ENCODE measurements around the gene RAPGEF2.
"Not testable (repeated sequence)": the region's sequence is repeated elsewhere in the genome, so short reads cannot be mapped to it uniquely, and the experiment has no call there.

Gene RAPGEF2

DNA sequence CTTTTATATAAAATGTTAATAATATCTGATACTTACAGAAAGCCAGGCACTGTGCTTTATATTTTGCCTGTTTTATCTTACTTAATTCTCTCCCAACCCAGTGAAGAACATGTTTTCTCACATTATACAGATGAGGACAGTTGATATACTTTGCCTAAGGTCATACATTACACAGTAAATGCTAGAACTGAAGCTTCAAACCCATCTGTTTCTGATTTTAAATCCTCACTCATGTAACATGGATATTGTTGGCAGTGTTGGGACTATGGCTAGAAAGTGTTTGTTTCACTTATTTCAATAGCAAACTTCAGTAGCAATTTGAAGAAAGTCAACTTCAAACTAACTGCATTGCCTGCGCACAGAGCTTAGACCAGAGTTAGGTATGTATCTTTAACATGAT, 57.4 kb downstream of the RAPGEF2 start:
- DNase-seq (ENCODE audit: low read depth in 2 of 3, low spot score in 1 of 3) = no peak

DNA sequence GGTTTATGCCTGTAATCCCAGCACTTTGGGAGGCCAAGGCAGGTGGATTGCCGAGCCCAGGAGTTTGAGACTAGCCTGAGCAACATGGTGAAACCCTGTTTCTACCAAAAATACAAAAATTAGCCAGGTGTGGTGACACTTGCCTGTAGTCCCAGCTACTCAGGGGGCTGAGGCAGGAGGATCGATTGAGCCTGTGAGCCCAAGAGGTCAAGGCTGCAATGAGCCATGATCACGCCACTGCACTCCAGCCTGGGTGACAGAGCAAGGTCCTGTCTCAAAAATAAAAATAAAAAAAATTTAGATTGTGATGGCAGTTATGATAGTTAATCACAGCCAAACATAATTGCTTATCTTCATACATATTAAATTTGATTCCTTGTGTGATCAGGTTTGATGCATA, 58.6 kb downstream of the RAPGEF2 start:
- not testable (repeated sequence) for DNase-seq (ENCODE audit: low read depth in 2 of 3, low spot score in 1 of 3)

DNA sequence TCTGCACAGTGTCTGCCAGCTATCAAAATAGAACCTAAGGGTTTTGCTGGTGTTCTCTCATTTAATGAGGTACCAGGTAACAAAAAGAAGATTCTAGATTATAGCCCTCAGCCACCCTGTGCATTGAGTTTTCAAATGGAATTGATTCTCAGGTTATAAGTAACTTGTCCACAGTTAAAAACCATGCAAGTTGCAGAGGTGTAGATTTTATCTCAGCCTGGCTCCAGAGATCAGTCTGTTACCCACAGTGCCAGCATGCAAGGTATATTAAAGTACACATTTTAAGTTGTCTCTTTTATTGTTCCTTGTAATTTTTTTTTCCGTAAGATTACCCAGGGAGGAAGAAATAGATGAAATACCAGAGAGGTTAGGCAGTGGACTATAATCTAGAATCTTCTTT, 59.7 kb downstream of the RAPGEF2 start:
- DNase-seq (ENCODE audit: low read depth in 2 of 3, low spot score in 1 of 3) = no peak

DNA sequence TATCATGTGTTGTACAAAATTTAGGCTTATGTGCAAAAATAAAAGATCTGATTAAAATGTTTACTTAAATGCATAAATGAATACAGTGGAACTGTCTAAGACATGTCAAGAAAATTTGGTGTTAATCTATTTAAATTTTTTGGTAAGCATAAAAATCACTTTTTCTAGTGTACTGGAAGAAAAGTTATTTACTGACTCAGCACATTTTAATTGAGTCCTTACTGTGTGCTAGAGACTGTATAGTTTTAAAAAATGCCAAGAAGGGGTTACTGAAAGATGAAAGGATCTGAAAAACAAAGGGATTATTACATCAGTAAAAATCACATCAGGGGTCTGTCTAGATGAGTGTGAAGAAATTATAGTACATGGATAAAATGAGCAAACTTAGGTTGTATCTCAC, 60.6 kb downstream of the RAPGEF2 start:
- DNase-seq (ENCODE audit: low read depth in 2 of 3, low spot score in 1 of 3) = no peak

DNA sequence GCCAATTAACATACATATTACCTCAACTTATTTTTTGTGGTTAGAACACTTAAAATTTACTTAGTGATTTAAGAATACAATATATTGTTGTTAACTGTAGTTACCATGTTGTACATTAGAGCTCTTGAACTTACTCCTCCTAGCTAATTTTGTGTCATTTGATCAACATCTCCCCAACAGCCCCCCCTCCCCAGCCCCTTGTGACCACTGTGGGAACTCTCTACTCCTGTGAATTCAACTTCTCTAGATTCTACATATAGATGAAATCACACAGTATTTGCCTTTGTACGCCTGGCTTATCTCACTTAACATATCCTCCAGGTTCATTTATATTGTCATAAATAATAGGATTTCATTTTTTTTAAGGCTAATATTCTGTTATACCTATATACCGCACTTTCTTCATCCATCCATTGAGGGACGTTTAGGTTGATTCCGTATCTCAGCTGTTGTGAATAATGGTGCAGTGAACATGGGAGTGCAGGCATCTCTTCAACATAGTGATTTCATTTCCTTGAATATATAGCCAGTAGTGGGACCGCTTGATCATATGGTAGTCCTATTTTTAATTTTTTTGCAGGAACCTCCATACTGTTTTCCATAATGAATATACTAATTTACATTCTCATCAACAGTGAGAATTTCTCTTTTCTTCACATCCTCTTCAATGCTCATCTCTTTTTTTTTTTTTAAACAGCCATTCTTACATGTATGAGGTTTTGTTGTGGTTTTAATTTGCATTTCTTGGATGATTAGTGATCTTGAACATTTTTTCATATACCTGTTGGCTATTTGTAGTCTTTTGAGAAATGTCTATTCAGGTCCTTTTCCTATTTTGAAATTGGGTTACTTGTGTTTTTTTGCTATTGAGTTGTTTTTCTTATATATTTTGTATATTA, 66.8 kb downstream of the RAPGEF2 start:
- no peak for DNase-seq (ENCODE audit: low read depth in 2 of 3, low spot score in 1 of 3)

DNA sequence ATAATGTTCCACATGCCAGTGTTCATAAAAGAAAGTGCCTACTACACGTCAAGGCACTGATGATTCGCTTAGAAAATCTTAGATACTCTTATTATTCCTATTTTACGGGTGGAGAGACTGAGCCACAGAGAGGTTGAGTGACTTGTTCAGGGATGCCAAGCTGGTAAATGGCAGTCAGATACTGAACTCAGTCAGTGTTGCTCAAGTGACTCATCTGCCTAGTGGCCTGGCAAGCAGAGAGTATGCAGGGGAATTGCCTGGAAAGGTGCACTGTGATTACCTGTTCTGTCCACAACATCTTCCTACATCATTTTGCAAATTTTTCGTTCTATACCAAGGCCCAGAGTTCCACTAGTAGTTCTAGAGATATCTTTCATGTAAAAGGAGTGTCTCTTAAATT, 68.4 kb downstream of the RAPGEF2 start:
- DNase-seq (ENCODE audit: low read depth in 2 of 3, low spot score in 1 of 3) = peak in 2 of 3 donors; percentile 2 to 5

DNA sequence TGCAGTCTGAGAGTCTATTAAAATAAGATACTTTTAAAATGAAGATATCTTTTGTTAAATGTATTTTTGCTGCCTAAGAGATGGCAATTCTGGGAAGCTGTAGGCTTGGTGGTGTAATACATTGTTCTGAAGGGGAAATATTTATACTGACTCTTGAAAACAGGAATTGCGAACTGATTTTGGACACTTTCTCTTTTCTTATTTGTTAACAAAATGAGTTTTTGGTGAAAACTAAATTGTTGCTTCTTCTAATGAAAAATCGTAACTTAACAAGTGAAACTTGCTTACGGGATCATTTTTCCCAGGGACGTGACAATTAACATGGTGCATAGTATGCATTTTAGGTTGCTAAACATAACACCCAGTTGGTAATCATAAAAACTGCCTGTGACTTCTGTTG, 71.0 kb downstream of the RAPGEF2 start:
- no peak for DNase-seq (ENCODE audit: low read depth in 2 of 3, low spot score in 1 of 3)

DNA sequence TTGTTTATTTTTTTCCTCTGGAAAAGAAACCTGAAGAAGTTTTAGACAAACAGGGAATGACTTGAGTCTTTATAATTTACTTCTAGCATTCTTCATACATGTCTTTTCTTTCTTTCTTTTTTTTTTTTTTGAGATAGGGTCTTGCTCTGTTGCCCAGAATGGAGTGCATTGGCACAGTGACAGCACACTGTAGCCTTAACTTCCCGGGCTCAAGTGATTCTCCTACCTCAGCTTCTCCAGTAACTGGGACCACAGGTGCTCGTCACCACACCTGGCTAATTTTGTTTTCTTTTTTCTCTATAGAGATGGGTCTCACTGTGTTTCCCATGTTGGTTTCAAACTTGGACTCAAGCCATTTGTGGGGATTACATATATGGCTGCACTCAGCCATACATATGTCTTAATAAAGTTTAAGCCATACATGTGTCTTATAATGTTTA, 71.8 kb downstream of the RAPGEF2 start:
- no peak for DNase-seq (ENCODE audit: low read depth in 2 of 3, low spot score in 1 of 3)

DNA sequence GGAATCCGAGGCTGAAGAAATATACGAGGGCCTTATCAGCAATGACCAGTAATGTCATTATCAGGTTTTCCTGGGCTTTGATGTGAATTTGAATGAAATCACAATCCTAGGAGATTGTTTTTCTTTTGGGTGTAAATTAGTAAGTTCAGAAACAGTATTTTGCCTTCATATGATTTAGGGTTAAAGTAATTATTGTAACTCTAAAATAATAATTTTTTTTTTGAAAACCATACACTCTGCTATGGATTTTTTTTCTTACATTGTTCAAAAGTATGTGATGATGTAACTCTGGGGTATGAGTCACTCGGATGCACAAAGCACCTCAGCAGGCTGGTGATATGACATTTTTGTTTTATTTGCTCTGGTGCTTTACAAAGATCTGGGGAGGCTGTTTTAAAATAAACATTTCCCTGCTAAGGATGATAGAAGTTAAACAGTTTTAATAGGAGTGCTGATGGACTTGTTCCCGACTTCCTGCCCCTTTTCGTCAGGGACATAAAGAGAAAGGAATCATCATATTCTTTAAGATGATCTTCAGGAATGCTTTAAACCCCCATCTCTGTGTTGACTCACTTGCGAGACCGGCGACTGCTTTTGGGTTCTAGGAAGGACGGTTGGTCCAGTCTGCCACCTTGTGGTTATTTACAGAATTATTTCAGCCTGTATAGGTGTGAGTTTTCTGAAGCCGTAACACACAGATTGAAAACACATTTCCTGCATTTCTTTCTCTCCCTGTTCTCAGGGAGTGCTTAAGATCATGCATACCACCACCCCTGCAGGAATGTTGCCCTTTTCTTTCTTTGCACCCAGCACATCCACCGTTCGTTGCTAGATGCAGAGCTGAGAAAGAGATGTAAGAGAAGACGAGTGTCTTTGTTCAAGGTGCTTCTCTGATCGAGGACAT, 72.5 kb downstream of the RAPGEF2 start:
- DNase-seq (ENCODE audit: low read depth in 2 of 3, low spot score in 1 of 3) = peak; percentile 15 to 69 (median 21)

DNA sequence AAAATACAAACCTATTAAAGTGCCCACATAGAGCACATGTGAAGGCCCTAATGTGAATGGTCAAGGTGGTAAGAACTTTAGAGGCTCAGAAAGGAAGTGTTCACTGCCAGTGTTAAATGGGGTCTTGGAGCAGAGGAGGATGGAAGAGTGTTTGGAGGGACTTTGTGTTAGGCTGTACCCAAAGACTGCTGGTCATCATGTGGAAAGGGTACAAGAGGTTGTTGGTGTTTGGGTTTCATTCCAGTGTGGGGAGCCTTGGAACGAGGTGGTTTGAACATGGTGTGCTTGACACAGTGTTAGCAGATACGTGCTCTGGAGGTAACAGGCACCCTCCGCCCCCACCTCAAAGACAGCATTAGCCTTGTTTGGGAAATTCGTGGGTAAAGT, 73.1 kb downstream of the RAPGEF2 start:
- no peak for DNase-seq (ENCODE audit: low read depth in 2 of 3, low spot score in 1 of 3)

DNA sequence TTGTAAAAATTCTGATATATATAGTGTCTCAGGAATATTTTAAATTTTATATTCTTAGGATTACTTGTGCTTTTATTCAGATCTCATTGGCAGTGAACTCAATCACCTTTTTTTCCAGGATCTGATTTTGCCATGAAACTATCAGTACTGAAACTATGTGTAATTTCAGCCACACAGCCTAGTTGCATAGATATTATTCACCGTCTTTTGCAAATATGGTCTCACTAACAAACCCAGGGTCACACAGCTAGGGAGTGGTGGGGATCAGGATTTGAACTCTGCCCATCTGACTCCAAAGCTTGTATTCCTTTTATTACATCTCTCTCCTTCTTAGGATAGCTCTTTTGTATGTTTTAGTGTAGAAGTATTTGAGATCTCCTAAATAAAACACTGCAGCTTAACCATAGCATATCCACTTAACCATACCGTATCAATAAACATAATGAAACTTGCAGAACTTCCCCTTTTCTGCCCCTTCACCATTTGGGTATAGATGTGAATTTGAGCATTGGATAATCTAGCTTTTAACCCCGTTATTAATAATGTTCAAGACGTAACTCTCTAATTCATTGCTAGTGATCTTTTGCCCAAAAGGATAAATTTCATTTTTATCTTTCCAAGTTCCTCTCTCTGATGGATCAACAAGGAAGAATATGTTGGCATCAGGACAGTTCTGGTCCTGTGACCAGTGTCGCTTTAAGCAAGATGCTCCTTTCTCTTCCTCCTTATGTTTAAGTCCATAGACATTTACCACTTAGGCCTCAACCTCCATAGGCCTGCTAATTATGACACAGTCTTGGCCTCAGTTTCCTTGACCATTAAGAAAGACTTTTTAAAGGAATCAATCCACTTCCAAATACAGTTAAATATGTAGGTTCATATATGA, 74.6 kb downstream of the RAPGEF2 start:
- DNase-seq (ENCODE audit: low read depth in 2 of 3, low spot score in 1 of 3) = no peak

DNA sequence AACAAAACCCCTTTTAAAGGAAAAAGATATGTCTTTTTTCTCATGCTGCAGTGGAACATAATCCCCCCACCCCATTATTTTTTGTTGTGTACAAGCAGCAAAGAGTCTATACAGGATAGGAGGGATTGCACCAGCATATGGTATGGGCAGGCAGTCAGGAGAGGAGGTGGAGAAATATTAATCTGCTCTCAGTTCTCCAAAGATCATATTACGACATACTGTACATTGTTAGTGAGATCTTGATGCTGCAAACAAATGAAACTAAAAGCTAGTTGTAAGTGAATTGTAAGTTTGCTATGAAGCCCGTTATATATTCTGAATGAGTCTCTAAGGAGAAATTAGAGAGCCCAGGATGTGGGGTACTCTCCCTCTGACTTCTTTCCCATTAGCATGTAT, 75.3 kb downstream of the RAPGEF2 start:
- DNase-seq (ENCODE audit: low read depth in 2 of 3, low spot score in 1 of 3) = no peak

DNA sequence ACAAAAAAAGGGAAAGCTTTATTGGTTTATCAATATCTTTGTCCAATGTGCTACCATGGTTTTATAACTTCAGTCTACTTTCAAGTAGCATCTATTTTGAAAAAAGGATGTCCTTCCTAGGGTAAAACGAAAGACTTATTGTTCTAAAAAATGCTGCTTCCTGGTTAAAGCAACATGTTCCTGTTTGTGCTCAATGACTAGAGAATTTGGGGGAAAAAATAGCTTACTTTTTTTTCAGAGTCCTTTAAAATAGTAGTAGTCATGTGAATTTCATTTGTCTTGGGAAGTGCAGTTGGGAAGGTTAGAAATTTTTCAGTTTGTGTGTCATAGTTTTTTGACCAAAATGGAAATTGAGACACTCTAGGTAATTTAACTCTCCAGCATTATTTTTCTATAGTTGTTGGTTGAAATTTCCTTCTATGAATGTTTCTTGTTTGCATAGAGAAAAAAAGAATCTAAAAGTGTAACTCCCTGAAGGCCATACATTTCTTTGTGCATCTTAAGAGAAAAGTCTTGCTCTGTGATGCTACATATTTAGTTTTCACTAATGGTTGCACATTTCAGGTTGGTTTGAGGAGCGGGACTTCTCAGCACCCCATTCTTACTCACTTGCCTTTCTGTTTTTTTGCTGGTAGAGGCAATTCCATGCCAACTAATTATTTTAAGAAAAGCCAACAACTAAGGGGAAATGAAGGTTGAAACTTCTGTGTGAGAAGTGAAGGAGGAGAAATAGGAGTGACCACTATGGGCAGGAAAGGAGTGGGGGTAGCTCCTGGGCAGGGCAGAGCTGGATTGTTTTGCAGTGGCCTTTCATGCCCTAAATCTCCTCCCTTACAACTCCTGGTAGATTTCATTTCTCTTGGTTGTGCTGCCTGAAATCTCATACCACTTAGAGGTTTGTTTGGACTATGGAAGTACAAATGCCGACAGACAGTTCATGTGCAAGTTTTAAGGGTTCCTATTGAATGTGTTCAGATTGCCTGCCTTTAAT, 76.4 kb downstream of the RAPGEF2 start:
- no peak for DNase-seq (ENCODE audit: low read depth in 2 of 3, low spot score in 1 of 3)

DNA sequence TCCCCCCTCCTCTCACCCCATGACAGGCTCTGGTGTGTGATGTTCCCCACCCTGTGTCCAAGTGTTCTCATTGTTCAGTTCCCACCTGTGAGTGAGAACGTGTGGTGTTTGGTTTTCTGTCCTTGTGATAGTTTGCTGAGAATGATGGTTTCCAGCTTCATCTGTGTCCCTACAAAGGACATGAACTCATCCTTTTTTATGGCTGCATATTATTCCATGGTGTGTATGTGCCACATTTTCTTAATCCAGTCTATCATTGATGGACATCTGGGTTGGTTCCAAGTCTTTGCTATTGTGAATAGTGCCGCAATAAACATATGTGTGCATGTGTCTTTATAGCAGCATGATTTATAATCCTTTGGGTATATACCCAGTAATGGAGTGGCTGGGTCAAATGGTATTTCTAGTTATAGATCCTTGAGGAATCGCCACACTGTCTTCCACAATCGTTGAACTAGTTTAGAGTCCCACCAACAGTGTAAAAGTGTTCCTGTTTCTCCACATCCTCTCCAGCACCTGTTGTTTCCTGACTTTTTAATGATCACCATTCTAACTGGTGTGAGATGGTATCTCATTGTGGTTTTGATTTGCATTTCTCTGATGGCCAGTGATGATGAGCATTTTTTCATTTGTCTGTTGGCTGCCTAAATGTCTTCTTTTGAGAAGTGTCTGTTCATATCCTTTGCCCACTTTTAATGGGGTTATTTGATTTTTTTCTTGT, 81.2 kb downstream of the RAPGEF2 start:
- DNase-seq (ENCODE audit: low read depth in 2 of 3, low spot score in 1 of 3) = not testable (repeated sequence)

DNA sequence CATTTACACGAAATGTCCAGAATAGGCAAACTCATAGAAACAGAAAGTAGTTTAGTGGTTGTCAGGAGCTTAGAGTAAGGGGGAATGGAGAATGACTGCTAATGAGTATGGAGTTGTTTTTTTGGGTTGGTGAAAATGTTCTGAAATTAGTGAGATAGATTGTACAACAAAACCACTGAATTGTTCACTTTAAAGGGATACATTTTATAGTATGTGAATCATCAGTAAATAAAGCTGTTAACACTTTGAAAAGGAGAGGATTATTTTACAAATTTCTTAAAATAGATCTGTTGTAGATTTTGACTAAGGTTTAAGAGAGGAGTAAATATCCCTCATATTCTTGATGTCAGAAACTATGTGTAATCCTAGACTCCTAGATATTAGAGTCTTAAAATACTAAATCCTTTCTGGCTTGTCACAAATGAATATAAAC, 82.7 kb downstream of the RAPGEF2 start:
- DNase-seq (ENCODE audit: low read depth in 2 of 3, low spot score in 1 of 3) = no peak

DNA sequence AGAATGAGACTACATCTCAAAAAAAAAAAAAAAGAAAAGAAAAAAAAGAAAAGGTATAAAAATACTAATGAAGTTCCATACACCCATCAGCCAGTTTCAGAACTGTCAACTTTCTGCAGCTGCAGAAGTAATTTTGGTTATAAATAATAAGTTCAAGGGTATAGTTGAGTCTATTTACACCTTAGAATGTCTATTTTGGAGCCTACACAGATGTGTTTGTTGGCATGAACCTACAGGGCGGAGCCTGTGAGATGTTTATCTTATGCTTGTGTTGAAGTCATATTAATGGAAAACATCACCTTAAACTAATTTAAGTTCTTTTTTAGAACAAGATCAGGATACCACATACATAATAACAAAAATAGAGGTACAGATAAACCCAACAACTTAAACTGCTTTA, 85.8 kb downstream of the RAPGEF2 start:
- no peak for DNase-seq (ENCODE audit: low read depth in 2 of 3, low spot score in 1 of 3)

DNA sequence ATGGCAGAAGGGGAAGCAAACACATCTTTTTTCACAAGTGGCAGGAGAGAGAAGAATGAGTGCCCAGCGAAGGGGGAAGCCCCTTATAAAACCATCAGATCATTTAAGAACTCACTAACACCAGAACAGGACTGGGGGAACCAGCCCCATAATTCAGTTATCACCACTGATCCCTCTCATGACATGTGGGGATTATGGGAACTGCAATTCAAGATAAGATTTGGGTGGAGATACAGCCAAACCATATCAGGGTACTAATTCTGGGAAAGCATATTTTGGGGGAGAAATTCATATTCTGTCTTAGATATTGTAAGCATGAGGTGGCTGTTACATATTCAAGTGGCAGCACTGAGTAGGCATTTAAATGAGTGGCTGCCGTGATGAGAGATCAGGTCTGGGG, 87.8 kb downstream of the RAPGEF2 start:
- no peak for DNase-seq (ENCODE audit: low read depth in 2 of 3, low spot score in 1 of 3)

DNA sequence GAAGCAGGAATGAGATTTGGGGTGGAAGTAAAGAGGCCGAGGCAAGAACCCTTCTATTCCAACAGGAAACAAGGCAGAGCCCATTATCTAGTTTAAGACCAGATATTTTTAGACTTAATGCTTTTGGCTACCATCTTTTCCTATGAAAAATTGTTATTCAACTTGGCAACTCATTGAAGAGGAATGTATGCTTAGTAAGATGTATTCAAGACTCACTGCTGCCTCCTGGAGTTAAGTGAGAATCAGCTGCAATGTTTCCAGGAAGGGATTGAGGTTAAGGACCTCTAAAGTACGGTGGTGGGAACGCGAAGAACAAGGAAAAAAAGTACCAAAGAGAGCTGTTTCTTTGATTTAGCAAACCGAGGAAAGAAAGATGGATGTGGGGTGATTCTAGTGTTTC, 89.1 kb downstream of the RAPGEF2 start:
- no peak for DNase-seq (ENCODE audit: low read depth in 2 of 3, low spot score in 1 of 3)

DNA sequence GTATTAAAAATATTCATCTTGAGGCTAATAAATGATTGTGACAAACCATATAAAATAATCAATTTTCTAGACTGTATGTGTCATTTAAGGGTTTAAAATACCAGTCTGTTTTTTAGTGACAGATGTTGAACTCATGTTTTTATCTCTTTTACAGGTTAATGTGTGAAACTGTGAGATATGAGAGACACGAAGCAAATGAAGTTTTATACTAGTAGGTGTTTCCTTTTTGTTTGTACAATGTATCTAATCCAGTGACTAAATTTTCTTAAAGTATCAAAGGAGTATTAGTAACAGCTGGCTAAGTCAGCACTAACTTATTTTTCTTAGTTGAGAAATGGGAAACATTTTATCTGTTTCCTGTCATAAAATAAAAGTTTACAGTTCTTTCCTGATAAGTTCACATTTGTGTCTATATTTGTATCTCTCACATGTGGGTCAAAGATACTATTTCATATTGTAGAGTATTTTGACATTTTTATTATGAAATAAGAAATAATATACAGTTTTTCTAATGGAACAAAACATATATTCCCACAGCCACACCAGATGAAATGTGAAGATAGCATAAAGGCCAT, 90.3 kb downstream of the RAPGEF2 start:
- DNase-seq (ENCODE audit: low read depth in 2 of 3, low spot score in 1 of 3) = no peak

Data from stimulated activated CD4-positive, alpha-beta T cell treated with anti-CD3 and anti-CD28 coated beads, Interleukin-12 subunit alpha, Interleukin-12 subunit beta, amount 100 ng/mL, for 48 hours (primary cell).